Lower leg skin (tissue), 3 donors: Measurements from ENCODE around the gene NOB1.

Source experiments
- CTCF ChIP-seq, 3 donors: fragments of 450-650 bp; IDR thresholded peaks; one replicate each; pipeline ENCODE4 v1.5.1; 2016; ENCODE audit warnings: antibody characterized with exemption in 3 of 3, mild to moderate bottlenecking in 3 of 3, moderate library complexity in 2 of 3
- POLR2A ChIP-seq, 2 donors: fragments of 450-650 bp; IDR thresholded peaks; one replicate each; pipeline ENCODE4 v1.6.1; 2016 to 2017; ENCODE audit warnings: antibody characterized with exemption in 2 of 2, mild to moderate bottlenecking in 1 of 2, moderate library complexity in 1 of 2

- TF ChIP-seq CTCF (IDR thresholded peaks at IDR 0.05) (no peak), POLR2A (IDR thresholded peaks at IDR 0.05) (no peak)
Observed at GRCh38 chr16:69711115-69711740, 43.5 kb downstream of the NOB1 start.
